Stimulated activated CD4-positive, alpha-beta T cell treated with anti-CD3 and anti-CD28 coated beads, Interleukin-2, amount 100 ng/mL, for 24 hours (primary cell): ENCODE data around the gene MTF2.
A peak's percentile ranks its signal among the peaks of the same experiment; 100 is the strongest.
"Not testable (repeated sequence)": the region's sequence is repeated elsewhere in the genome, so short reads cannot be mapped to it uniquely, and the experiment has no call there.

Source experiments
- DNase-seq, 2 donors: peaks; one replicate each; pipeline ENCODE4 v3.0.0-alpha.2; 2020

Gene MTF2

DNA sequence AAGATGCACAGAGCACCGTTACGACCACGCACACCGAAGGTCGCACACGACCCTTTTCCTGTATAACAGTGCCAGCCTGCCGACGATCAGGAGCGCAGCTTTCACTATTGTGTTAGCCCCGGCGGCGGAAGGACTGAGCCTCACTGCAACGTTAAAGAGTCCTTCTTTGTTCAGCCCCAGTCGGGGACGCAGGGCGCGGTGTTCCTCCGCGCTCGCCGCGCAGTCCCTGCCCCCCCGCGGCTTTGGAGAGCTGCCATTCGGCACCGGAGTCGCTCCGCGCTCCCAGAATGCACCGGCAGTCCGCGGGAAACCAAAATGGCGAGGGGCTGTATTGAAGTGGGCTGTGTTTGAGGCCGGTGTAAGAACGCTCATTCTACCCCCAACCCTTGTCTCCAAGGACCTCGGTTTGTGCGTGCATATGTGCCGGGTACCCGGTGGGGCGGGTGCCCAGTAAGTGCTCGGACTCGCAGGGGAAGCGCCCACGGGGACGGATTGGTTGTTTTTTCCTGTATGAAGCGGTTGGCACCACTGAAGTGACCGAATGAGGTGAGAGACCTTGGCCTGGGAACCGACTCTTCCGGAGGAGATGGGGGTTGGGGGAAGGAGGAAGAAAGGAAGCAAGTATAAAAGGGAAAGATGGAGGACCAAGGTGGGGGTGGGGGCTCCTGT is at the start of gene MTF2:
Gene MTF2, plus strand, starts transcription at position 298 of the 669 bp plus-strand sequence. Its CDS starts 244 bp downstream, at position 542.
- DNase-seq = peak; percentile 95 to 96

DNA sequence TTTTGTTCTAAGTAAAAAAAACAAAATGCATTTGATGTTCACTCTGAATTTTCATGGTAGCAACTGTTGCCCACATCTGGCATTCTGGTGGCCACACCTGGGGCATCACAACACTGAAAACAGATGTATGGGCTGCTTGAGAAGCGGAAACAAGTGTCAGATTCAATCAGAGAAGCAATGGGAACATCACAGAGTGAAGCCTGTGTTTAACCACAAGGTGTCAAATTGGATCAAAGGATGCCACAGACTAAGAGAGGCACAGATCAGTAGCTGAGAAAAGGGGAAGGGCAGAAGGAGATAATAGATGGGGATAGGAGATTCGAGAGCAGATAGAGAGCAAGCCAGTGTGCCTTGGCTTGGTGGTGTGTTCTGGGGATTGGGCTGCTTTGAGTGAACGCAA is 49.8 kb upstream of the MTF2 start:
- DNase-seq = no peak

DNA sequence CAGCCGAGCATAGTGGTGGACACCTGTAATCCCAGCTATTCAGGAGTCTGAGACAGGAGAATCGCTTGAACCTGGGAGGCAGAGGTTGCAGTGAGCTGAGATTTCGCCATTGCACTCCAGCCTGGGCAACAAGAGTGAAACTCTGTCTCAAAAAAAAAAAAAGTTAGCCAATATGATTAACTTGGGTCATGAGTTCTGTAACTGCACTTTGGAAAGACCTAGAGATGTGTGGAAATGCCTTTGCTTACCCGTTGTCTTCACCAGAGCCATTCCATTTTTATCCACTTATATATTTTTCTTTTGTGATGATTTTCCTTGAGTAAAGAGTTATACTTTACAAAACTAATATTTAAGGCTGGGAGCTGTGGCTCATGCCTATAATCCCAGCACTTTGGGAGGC is 48.9 kb upstream of the MTF2 start:
- DNase-seq = not testable (repeated sequence)

DNA sequence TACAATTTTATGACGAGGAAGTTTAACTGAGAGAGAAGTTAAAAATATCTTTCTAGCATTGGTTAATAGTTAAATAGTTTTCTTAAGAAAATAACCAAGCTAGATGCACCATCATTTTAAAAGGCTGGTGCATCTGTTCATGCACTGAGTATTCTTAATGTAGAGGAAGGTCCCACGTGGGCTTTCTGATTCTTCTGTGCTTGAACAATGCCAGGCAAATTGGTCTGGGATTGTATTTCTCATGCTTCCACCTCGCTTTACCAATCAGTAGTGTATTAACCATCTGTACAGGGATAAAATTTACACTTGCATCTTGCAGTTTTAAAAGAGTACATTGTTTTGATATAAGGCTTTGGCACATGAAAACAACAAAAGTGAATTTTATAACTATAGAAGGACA is 47.4 kb upstream of the MTF2 start:
- DNase-seq = no peak

DNA sequence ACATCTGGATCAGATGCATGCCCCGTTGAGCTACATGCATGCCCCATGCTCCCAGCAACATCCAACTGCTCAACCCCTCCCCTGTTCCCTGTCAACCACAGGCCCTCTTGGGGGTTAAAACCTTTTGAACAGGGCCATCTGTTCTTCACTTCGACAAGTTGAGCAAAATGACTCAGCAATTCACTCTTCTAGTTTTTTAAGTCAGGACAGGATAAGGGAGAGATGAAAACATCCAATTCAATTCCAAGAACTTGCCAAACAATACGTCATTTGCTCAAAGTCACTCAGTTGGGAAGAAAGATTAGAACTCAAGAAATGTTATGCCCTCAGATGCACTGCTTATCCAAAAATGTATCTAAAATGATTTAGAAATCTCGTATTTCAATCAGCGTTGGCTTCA is 46.1 kb upstream of the MTF2 start:
- DNase-seq = no peak

DNA sequence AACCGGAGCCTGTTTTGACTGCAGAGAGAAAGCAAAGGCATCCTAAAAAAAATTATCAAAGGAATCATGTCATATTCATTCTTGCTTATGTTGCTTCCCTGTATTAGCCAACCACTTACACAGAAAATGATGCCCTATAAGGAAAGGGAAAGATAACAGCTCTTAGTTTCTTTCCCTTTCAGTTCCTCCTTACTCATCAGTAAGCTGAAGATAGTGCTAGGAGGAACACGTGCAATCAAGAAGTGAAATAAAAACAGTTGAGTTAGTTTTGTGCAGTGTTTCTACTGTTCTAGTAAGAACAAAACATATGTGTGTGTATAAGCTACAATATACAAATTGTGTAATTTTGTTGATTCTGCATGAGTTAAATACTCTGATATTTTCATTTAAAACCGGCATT is 45.3 kb upstream of the MTF2 start:
- DNase-seq = no peak

DNA sequence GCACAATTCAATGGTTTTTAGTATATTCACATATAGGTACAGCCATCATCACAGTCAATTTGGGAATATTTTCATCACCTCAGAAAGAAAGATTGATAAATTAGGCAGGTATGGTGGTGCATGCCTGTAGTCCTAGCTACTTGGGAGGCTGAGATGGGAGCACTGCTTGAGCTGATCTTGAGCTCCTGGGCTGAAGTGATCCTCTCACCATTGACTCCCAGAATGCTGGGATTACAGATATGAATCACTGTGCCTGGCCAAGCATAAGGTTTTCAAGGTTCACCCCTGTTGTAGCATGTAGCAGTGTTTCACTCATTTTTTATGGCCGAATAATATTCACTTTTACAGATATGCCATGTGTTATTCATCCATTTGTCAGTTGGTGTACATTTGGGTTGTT is 44.7 kb upstream of the MTF2 start:
- DNase-seq = no peak

DNA sequence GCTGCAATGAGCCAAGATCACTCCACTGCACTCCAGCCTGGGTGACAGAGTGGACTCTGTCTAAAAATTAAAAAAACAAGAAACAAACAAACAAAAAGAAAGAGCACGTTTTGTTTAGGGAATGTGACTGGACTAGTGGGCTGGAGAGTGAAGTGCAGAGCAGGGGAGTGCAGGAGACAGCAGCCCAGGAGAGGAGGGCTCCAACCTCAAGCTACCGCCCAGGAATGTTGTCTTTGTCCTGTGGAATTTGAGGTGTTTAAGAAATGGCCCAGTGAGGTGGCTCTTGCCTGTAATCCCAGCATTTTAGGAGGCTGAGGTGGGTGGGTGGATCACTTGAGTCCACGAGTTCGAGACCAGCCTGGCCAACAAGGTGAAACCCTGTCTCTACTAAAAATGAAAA is 42.4 kb upstream of the MTF2 start:
- no peak for DNase-seq

DNA sequence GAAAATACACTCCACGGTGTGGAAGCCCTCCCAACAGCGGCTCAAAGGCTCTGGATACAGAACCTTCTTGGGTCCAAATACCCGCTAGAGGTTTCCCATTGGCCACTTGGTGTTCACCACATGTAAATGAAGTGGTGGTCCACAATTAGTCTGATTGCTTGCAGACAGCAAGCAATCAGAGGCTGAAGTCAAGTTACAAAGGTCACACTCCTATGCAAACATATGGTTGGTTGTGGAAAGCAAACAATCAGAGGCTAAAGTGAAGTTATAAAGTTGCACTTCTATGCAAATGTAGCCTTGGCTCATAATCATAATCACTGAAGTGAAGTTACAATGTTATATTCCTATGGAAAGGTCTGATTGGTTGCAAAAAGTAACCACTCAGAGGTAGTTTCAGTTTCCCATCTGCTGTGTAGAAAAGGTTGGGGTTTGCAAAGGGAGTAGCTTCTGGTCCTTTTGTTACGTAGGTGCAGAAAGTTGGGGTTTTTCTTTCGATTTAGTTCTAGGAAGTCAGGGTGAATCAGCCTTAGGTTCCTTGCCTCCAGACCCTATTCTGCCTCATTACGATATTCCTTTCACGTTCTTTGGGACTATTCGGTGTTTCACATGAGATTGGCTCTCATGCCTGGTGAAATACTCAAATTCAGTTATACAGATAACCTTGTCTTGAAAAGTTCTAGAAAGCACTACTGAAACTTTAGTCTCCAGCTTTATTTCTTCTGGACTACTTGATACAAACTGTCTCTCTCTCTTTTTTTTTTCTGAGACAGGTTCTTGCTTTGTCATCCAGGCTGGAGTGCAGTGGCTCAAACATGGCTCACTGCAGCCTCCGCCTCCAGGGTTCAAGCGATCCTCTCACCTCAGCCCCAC is 36.7 kb upstream of the MTF2 start:
- peak in 1 of 2 donors; percentile 22 for DNase-seq

DNA sequence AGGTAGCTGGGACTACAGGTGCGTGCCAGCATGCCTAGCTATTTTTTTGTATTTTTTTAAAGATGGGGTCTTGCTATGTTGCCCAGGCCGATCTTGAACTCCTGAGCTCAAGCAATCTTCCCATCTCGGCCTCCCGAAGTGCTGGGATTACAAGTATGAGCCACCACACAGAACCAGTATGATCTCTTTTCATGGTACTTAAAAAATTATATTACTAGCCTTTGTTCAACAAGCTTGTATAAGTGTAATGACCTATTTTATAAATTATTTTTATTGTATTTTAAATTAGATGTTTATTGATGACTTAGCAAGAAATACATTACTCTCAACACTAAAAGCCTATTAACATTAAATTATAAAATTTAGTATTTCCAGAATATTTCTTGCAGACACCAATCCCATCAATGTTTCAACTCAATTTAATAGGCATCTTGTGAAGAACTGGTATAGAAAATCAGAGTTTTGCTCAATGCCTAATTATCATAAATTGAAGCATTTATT is 36.0 kb upstream of the MTF2 start:
- DNase-seq = no peak

DNA sequence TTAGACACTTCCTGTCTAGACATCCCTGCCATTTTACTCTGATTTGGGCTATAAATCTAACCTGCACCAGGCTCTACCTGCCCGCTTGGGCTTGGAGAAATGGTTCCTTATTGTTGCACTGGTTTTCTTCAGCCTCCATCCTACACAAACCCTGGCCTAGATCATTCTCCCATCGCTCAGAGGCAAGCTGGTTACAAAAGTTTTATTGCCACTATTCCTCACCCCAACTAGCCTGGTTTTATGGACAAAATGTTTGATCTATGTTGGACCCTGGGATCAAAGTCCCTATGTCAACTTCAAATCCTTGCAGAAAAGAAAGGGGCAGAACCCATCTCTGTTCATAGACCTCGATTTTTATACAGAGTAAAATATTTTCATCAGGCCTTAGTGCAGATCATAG is 31.5 kb upstream of the MTF2 start:
- DNase-seq = no peak

DNA sequence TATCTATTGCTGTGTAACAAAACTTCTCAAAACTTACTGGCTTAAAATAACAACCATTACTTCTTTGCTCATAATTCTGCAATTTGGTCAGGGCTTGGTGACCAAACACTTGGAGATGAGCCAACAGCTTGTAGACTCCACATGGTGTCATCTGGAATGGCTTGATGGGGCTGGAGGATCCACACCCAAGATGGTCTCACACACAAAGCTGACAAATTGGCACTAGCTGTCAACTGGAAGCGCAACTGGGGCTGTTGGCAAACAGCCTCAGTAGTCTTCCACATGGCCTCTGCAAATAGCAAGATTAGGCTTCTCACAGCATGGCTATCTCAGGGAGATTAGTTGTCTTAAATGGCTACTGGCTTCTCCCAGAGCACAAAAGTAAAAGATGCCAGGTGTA is 27.1 kb upstream of the MTF2 start:
- no peak for DNase-seq

DNA sequence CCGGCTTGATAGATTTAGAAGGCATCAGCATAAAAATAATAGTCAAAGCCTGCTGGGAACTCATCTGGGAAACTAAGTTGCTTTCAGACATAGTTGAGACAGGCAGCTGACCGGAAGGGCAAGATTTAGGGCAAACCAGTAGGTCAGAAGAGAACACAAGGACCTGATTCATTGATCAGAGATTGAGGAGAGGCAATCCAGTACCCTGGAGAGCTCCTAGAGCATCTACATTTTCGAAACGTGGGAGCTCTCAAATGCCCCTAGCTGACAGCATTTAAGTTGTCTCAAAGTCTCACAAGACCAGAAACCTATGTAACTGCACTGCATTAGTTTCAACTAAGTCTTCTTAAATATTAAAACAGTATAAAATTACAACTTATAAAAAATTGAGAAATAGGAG is 22.9 kb upstream of the MTF2 start:
- DNase-seq = no peak

DNA sequence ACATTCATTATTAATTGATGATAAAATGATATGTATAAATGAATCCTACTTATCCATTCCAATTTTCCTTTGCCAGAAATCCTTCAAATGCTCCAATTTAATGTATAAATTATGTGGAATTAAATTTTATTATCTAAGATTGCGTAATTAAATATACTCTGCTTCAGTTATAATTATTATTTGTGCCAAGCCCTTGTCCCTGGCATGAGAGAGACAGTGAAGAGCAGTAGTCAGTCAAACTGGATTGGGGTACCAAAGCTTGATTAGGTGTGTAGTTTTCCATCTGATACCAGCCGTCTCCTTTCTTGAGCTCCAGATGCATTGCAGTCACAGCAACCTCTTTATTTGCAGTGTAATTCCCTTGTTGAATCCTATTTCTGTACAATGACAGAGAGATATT is 22.4 kb upstream of the MTF2 start:
- no peak for DNase-seq

DNA sequence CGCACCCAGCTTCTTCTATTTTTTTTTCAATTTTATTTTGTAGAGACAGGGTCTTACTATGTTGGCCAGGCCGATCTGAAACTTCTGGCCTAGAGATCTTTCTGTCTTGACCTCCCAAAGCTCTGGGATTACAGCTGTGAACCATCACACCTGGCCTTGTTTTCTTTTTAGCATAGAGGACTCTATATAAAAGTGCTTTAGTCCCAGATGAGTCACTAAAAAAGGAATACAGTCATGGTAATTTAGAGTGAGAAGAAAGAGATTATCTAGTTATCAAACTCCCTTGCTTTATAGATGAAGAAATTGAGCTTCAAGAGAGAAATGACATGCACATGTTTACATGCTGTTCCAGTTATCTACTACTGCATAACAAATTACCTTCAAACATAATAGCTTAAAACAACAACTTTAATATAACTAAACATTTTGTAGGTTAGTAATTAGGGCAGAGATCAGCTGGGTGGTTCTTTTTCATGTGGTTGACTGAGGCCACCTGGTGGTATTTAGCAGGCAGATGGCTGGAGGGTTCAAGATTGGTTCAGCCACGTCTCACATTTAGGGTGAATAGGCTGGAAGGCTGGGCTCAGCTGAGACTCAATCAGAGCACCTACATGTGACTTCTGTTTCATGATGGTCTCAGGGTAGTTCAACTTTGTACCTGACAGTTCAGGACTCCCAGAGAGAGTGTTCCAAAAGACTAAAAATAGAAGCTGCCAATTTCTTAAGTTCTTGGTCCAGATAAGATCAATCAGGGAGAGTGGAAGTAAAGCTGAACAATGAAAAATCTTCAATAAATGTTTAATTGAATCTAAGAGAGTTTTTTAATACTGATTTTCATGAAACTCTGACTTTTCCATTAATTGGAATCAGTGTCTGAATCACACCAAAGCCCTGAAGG is 16.9 kb upstream of the MTF2 start:
- DNase-seq = peak; percentile 23 to 35

DNA sequence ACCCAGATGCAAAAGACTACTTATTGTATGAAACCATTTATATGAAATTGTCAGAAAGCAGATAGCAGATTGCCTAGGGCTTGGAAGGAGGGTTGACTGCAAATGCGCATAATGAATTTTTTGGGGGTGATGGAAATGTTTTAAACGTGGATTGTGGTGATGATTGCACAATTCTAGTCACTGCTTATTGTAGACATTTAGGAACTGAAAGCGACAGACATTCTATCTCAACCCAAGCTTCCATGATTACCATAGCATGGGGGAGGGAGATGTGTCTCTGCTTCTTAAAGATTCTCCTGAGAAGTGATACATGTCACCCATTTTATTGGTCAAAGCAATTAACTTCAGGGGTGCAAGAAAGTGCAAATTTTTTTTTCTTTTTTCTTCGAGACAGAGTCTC is 2.8 kb upstream of the MTF2 start:
- DNase-seq = no peak

DNA sequence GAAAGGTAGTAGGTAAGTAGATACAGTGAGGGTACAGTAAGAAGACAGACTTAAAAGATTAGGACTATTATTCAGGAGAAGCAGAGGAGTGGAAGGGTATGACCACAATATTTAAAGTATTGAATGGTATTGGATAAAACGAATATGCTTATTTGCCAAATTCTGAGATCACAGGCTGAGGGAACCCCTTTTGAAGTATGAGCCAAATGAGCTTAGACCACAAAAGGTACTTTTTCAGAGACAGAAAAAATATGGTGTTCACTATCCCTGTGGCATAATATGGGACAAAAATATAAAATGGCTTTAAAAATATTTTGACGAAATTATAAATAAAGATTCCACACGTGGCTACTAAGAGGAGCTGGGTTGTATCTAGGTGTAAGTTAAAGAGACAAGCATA is 880 bp upstream of the MTF2 start:
- no peak for DNase-seq

DNA sequence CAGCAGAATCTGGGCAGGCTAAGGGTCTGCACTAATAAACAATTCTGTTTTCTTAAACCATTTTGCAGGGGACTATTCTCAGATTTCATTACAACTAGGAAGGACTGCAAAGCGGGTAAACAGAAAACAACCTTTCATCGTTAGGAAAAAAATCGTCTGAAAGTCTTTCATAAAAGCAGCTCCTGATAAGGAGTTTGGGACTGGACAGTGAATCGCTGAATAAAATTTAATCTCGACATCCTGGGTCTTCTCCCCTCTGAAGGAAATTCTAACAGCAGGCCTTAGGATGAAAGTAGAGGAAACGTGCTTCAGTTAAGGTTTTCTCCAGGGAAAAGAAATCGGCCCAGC is 471 bp upstream of the MTF2 start:
- DNase-seq = no peak

DNA sequence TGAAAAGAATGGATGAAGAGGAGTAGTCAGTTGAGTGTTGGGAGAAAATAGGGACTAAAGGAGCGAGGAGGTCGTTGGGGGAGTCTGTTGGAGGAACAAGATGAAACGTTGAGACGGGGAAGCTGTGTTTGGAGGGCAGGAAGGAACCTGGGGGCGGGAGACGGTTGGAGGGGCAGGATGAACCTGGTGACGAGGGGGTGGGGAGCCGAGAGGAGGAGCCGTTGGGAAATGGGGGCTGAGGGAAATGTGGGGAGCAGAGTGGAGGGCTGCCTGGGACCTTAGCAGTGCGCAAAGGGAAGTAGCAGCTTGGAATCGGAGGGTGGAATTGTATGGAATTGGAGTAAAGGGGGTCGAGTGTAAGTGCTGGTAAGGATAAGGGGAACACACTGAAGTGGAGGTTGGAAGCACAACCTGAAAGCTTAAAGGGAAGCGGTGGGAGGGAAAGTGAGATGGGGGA is 630 bp downstream of the MTF2 start:
- DNase-seq = peak; percentile 40 to 42

DNA sequence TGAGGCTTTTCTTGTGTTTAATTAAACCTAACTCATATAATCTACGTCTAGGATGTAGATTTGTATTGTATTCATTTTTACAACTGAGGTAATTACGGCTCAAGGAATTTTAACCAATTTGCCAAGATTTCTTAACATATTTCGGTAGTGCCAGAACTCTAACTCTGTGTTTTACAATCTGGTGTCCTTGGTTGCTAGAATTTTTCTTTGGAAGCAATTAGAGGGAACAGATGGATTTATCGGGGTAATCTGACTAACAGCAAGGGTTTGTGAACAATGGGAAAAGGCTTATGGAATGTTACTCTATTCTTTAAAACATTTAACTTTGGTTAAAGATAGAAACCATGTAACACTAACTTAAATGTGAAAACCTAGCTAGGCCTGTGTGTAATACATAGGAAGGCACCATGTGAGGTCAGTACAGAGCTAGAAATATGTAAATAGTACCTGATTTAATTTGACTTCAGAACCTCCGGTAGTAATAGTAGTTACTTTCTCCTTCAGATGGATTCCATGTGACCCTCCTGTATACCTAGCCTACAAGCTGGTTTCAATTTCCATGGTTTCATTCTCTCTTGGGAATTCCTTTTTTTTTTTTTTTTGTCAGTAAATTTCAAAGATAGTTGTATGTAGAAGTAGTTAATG is 1.2 kb downstream of the MTF2 start:
- DNase-seq = no peak

DNA sequence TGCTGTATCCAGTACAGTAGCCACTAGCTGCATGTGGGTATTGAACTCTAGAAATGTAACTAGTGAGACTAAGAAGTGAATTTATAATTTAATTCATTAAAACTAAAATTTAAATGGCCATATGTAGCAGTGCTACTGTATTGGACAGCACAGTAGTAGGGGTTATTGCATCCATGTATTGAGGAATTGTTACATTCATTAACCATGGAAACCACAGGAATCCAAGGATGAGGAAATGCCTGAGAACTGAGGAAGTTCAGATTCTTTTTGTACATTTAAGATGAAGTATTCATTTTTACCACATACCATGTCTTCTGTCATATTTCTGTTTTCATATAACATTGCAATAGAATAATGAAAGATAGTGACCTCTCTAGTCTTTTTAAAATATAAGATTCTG is 2.6 kb downstream of the MTF2 start:
- no peak for DNase-seq

DNA sequence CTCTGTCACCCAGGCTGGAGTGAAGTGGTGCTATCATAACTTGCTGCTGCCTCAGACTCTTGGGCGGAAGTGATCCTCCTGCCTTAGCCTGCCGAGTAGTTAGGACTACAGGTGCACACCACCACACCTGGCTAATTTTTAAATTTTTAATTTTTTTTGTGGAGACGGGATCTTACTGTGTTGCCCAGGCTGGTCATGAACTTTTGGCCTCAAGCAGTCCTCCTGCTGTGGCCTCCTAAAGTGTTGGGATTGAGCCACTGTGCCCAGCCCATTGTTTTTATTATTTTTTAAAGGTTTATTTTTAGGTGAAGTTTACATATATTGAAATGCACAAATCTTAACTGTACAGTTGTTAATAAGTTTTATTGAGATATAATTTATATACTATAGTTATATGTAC is 3.2 kb downstream of the MTF2 start:
- DNase-seq = no peak

DNA sequence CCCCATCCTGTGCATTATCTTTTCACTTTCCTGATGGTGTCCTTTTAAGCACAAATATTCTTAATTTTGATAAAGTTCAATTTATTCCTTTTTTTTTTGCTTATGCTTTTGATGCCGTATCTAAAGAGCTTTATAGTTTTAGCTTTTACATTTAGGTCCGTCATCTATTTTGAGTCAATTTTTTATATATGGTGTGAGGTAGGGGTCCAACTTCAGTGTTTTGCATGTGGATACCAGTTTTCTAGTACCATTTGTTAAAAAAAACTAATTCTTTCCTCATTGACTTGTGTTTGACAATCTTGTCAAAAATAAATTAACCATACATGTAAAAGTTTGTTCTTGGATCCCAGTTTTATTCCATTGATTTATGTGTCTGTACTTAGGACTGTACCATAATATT is 4.9 kb downstream of the MTF2 start:
- DNase-seq = no peak
